Stimulated activated CD4-positive, alpha-beta T cell treated with anti-CD3 and anti-CD28 coated beads, TNF-alpha, amount 100 ng/mL, for 24 hours (primary cell): ENCODE results near the gene PADI4.
"Not testable (repeated sequence)": the region's sequence is repeated elsewhere in the genome, so short reads cannot be mapped to it uniquely, and the experiment has no call there.

ENCODE experiments used
- DNase-seq, 3 experiments: peaks; one replicate each; pipeline ENCODE4 v3.0.0-alpha.2; 2020; ENCODE audit warnings: low read depth in 3 of 3

The PADI4 gene

DNA sequence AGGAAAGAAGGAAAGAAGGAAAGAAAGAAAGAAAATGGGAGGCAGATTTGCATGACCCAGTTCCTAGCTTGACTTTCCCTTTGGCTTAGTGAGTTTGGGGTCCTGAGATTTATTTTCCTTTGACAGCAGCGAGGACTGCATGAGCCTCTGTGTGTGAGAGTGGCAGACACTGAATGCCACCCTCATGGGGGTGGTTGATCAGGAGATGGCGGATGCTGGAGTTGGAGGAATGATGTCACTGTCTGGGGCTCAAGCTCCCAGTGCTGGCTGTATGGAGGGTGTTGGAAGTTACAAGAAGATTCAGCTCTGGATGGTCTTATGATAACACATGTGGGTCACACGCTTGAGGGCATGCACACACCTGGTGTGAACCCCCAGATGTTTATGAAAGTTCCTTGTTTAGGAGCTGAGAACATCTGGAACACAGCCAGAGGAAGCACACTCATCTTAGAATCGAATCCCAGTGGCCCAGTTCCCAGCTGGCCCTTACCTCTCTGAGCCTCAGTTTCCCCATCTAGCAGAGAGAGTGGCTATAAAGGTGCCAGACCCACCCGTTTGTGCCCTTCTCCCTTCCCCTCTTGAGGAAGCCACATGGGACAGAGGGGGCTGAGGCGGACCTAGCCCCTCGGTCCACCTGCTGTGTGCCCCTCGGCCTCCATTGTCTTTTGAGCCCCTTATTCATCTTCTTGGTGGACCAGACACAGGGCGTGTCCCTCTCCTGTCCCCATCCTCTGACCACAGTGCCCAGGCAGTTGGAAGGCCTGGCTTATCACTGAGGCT, 5.7 kb downstream of the PADI4 start:
- DNase-seq: no peak

GRCh38 chr1:17314491-17314971, 6.5 kb downstream of the PADI4 start:
- DNase-seq: no peak

DNA sequence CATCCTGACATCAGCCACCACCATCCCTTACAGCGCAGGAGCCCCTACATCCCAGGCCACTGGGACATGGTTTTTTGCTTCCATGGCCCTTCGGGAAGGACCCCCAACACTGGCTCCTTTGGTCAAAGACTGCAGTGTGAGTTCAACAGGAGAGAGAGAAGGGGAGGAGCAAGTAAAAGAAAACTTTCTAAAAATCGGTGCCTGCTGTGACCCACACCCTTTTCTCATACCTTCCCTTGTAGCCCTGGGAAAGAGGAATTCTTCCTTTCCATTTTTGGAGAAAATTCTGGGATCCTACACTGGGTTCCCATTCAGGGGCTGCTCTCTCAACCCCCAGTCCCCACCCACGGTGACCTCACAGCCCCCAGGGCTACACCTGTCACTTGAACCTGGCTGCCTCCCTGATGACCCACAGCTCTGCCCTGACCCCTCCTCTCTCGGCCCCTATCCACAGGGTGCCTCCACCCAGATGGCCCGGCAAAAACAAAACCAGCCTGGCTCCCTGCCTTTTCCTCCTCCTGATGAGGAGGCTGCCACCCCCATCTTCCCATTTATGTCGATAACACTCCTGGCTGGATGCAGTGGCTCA, 7.6 kb downstream of the PADI4 start:
- no peak for DNase-seq

DNA sequence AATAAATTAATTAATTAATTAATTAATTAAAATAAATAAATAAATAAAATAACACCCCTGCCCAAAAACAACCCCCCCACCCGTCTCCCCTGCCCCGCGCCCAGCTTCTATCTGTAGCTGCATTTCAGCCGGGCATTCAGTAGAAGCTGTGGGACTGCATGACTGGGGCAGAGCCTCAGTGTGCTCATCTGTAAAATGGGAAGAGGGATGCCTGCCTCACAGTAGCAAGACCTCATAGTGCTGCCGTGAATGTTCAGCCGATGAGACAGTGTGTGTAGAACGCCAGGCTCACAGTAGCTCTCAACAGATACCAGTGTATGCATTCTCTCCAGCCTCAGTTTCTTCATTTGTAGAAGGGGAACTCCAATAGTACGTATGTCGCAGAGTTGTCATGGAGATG, 8.7 kb downstream of the PADI4 start:
- DNase-seq: no peak

GRCh38 chr1:17318262-17318661, 10.3 kb downstream of the PADI4 start:
- no peak for DNase-seq

DNA sequence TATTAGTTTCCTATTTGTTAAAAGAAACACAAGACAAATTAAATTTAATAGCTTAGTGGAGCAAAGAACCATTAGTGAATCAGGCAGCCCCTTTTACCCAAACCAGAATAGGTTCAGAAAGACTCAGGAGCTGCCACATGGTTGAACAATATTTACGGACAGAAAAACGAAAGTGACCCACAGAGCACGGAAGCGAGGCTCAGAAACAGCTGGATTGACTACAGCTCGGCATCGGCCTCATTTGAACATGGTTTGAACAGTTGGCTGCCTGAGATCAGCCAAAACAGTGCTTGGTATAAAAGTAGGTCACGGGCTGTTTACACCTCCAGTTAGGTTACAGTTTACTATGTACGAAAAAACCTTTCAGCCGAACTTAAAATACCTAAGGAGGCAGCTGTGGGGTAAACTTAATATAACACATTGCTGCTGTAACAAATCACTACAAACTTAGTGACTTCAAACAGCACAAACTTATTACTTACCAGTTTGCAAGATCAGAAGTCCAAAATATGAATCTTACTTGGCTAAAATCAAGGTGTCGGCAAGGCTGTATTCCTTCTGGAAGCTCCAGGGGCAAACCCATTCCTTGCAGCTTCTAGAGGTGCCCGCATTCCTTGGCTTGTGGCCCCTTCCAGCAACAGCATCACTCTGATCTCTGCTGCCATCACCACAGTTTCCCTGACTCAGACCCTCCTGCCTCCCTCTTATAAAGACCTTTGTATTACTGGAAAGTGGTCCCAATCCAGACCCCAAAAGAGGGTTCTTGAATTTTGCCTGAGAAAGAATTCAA, 11.8 kb downstream of the PADI4 start:
- no peak for DNase-seq

GRCh38 chr1:17321857-17322390, 13.9 kb downstream of the PADI4 start:
- DNase-seq: not testable (repeated sequence)

- DNase-seq: no peak
These were observed 20.9 kb downstream of the PADI4 start for GRCh38 chr1:17328855-17329254.

DNA sequence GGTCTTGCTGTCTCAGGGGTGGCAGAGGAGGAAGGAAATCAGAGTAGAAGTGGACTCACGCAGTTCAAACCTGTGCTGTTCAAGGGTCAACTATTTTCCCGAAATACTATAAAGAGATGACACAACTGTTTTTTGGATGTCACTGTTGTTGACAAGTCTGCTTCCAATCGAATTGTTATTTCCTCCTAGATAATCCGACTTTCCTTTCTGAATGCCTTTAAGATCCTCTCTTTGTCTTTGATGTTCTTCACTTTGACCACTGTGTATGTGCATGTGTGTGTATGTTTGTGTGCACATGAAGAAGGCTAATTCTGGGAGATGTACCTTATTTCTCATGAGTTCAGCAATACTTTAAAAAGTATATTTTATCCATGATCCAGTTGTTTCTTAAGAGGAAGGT, 21.6 kb downstream of the PADI4 start:
- no peak for DNase-seq

DNA sequence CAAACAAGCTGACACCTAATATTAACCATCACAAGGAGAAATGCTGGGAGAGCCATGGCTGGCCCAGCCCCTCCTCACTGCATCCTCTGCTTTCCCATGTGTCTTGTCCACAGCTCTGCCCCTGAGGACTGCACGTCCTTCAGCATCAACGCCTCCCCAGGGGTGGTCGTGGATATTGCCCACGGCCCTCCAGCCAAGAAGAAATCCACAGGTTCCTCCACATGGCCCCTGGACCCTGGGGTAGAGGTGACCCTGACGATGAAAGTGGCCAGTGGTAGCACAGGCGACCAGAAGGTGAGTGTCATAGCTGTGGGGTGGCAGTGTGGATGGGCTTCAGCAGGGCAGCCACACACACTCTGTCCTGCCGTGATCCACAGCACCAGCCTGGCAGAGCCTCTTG, 22.9 kb downstream of the PADI4 start:
- no peak for DNase-seq

DNA sequence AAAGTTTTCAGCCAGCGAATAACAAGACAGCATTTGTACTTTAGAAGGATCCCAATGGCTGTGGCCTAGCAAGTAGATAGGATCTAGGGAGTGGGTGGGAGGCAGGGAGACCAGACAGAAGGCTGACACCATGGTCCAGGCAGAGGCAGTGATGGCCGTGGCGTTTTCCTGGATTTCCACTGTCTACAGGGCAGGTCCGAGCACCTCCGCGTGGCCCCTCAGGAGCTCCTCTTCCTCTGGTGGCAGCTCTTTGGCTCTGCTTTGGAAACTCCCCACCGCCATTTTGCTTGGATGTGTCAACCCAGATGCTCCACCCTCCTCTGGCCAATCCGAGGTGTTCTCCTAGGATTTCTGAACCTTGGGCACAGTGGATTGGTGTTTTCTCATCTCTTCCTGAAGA, 25.1 kb downstream of the PADI4 start:
- DNase-seq: no peak

GRCh38 chr1:17335821-17336710, 28.1 kb downstream of the PADI4 start:
- peak; percentile 31 to 70 (median 46) for DNase-seq

DNA sequence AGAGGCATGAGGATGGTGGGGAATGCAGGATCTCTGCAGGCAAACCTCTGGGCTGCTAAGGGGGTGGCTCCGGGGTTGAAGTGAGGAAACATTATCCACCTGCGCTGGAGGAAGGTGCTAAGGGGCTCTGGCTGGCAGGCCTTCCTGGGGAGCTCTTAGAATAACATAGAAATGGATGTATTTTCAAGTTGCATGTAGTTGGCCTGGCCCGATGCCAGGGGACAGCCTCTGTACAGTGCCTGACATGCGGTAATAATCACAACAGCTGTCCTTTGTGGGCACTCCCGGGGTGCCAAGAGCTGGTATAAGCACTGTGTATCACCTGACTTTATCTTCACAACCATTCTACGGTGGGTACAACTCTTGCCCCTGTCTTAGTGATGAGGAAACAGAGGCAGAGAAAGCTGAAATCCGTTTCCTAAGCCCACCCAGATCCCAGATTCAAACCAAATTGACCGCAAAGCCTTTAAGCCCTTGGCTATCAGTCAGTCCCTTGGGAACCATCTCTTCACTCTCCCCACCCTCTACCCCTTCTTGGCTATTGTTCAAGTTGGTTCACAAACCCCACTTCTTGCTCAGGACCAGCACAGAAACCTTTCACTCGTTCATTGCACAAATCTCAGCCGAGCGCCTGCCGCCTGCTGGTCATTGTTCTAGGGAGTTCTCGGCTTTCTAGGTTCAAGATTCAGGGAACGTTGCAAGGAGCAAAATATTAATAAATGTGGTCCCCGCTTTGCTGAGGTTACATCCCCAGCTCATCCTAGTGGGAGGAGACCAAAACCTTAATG, 30.9 kb downstream of the PADI4 start:
- DNase-seq: no peak

GRCh38 chr1:17339521-17339920, 31.5 kb downstream of the PADI4 start:
- DNase-seq: no peak

- DNase-seq: no peak
These were observed 32.4 kb downstream of the PADI4 start for GRCh38 chr1:17340358-17340757.

- no peak for DNase-seq
These were observed 34.0 kb downstream of the PADI4 start for GRCh38 chr1:17342014-17342441.

DNA sequence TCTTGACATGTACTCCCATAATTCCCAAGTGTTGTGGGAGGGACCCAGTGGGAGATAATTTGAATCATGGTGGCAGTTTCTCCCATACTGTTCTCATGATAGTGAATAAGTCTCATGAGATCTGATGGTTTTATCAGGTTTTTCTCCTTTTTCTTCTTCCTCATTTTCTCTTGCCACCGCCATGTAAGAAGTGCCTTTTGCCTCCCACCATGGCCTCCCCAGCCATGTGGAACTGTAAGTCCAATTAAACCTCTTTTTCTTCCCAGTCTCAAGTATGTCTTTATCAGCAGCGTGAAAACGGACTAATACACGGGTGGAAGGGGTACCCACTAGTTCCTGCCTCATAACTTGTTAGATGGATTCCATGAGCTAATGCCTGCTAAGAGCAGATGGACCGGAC, 37.5 kb downstream of the PADI4 start:
- not testable (repeated sequence) for DNase-seq

GRCh38 chr1:17346046-17346789, 38.2 kb downstream of the PADI4 start:
- no peak for DNase-seq

DNA sequence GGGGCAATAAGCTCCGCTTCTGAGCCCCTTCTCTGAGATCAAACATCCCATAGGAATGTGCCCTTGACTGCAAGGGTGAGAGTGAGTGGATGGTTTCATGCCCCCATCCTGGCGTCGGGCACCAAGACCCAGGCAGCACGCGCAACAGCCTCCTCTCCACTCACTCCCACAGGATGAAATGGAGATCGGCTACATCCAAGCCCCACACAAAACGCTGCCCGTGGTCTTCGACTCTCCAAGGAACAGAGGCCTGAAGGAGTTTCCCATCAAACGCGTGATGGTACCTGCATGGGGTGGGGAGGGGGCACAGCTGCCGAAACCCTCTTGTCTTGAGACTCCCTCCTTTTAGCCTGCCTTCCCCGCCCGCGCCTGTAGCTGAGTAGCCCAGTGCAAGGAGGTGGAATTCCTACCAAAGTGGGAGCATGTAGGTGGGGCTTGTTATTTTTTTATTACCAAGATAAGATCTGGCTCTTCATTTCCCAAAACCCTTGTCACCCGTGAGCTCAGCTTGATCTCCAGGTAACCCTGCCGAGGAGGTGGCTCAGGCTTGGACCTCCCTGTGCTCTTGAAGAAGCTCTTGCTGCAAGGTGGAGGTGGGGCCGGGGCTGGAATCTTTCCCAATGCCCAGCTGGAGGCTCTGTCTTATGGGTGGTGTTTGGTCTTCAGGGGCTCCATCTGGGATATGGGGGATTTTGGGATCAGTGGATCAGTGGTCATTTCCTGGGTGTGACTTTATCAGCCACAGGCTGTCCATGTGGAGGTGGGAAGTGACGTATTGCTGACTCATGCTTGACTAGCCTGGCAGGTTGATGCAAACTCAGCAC, 40.0 kb downstream of the PADI4 start:
- DNase-seq: no peak
